RPMI8226 (cell line): ENCODE results near the gene AREL1.

Experiments used
- DNase-seq: peaks from one replicate; pipeline ENCODE4 v3.0.0-alpha.2; 2015

AREL1 gene

DNA sequence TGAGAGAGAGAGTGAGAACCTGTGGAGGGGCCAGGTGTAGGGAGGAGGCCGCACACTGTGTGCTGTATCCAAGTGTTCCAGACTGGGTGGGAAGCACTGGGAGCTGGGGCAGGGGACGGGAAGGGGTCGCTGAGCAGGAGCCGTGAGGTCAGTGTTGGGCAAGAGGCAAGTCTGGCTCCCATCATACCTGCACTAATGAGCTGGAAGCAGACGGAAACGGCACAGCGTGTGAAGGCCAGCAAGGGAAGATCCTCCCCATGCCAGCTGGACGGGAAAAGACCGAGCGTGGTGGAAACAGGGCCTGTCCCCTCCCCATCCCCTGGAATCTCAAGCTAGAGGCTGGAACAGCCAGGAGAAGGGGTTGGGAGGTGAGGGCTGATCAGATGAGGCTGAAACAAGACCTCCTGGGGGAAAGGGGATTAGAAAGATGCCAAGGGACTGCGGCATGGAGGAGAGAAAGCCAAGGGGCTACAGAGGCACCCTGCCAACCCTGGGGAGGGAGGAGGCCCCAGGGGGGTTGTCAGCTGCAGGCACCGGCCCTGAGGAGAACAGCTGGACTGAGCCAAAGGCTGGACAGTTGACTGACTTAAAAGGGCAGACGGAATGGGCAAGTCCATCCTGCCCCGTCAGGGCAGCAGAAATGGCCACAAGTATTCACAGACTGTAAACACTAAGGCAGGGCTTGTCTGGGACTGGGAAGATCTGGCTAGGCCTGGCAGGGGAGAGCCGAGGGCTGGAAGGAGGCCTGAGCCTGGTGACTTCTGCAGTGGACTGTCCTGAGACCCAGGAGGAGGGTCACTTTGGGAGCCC, 81.8 kb downstream of the AREL1 start:
- no peak for DNase-seq

DNA sequence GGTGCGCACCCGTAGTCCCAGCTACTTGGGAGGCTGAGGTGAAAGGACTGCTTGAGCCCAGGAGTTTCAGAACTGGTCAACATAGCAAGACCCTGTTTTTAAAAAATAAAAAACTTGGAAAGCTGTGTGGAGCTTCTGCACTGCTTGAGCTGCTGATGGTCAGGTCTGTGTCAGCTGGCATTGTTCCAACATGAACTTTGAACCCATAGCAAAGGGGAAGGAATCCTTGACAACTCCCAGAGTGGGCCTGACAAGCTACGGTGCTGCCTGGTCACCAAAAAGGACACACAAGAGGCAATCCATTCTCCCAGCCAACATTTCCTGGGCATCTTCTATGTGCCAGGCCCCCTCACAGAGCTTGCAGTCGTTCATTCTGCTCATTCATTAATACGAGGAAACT, 84.5 kb downstream of the AREL1 start:
- DNase-seq, result no peak

DNA sequence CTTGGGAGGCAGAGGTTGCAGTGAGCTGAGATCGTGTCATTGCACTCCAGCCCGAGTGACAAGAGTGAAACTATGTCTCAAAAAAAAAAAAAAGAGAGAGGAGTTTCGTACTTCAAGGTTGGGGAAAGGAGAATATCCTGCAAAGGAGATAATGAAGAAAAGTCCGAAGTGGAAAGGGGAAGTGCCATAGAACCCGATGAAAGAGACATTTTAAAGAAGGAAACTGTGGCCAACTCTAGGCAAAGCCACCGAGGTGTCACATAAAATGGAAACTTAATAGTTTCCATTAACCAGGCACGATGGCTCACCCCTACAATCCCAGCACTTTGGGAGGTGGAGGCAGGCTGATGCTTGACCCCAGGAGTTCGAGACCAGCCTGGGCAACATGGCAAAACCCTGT, 85.8 kb downstream of the AREL1 start:
- DNase-seq, result peak; percentile 14

DNA sequence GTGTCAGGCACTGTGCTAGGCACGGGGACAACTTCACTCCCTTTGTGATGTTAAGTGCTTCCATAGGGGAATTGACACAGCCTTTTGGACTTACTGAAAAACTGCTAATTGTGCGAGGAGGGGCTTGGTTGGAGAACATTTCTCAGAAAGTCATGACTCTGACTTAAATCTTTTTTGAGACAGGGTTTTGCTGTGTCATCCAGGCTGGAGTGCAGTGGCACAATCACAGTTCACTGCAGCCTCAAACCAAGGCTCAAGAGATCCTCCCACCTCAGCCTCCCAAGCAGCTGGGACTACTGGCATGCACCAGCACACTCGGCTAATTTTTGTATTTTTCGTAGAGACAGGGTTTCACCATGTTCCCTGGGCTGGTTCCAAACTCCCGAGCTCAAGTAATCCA, 90.6 kb downstream of the AREL1 start:
- no peak for DNase-seq

DNA sequence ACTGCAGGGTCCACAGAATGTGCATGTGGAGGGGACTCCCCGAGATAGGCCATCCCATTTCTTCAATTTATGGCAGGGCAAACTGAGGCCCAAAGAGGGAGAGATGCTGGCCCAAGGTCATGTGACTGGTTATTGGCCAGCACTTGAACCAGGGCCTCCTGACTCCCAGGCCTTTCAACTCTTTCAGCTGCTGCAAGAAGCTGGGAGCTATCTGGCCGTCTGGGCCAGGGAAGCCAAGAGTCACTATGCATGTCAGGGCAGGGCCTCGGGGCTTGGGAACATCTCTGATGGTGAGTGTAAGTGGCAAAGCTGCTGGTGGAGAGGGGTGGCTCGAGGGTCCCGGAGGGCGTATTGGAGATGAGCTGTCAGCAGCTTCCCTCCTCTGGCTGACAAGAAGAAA, 91.3 kb downstream of the AREL1 start:
- DNase-seq, result no peak

DNA sequence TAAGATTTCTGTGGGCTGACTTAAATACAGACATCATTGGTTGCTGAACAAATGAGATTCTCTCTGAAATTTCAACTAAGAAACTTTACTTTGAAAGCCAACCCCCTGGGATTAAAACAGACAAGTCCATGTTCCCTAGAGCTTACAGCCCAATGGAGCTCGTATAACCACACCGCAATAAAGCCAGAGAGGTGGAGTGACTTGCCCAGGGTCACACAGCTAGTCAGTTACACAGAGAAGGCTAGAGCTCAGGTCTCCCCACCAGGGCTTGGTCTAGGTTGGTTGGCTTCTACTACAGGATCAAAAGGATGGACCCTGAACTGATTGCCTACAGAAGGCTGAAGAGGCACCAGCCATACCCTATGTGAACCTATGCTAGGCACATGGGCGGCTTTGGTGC, 92.0 kb downstream of the AREL1 start:
- no peak for DNase-seq

- DNase-seq, result no peak
Observed at GRCh38 chr14:74620497-74620921, 92.4 kb downstream of the AREL1 start.

DNA sequence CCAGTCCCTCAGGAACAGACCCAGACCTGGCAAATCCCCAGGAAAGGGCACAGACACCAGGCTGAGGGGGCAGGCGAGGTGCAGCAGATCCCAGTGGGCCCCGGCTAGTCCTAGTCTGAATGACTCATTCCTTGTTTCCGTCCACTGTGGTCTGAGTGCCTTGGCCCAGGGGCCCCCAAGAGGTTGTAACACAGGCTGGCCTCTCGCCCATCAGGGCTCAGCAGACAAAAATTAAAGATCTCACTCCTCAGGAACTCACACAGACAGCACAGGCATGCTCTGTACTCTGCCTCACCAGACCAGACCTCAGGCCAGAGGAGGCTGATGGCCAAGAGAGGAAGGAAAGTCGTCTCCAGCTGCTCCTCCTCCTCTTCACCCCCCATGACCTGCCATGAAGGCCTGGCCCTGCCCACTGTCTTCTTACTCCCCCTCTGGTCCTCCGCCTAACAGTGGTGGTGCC, 93.2 kb downstream of the AREL1 start:
- DNase-seq, result no peak

GRCh38 chr14:74618078-74618952, 94.6 kb downstream of the AREL1 start:
- DNase-seq, result peak; percentile 44

DNA sequence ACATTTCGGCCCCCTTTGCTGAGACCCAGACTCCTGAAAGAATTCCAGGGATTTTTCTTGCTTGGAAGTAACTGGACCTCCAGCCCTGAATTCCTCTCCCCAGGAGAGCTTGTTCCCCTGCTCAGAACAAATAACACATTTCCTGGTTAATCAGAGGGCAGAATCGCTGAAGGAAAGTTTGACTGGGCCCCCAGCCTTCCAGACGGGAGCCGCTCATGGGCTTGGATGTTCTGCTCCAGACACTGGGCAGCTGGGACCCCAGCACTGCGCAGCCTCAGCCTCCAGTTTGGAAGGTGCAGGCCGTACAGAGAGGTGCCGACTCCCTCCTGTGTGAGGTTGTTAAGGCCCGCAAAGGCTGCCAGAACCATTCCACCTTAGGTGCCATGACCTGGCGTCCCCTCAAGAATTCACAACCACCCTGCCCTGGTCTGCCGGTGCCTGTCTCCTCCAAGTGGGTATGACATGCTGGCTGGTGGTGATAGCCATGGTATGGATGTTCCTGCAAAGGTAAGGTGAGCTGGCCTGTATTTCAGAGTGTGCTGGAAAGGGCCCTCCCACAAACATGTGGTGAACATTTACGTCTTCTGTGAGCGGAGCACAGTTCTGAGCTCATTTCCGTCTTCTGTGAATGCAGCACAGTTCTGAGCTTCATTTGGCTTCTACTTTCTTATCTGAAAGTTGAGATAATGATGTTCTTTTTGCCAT, 95.7 kb downstream of the AREL1 start:
- DNase-seq, result no peak

DNA sequence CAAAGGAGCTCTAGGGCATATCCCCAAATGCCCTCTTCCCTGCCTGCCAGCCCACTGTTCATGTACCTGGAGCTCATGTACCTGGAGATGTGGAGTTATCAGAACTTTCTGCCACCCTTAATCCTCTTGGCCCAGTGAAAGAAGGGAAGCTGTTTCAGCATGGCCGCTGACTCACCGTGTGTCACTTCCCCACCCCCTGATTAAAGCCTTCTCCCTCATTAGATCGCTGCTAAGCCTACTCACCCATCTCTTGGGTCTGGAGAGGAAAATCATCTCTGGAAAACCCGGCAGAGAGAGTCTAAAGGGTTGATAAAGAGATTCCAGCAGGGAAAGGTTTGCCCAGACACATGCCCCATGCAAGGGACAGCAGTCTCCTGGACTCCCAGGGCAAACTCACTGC, 96.4 kb downstream of the AREL1 start:
- no peak for DNase-seq

GRCh38 chr14:74615735-74616134, 97.1 kb downstream of the AREL1 start:
- DNase-seq, result no peak

- DNase-seq, result no peak
Observed at GRCh38 chr14:74614508-74615495, 98.1 kb downstream of the AREL1 start.

DNA sequence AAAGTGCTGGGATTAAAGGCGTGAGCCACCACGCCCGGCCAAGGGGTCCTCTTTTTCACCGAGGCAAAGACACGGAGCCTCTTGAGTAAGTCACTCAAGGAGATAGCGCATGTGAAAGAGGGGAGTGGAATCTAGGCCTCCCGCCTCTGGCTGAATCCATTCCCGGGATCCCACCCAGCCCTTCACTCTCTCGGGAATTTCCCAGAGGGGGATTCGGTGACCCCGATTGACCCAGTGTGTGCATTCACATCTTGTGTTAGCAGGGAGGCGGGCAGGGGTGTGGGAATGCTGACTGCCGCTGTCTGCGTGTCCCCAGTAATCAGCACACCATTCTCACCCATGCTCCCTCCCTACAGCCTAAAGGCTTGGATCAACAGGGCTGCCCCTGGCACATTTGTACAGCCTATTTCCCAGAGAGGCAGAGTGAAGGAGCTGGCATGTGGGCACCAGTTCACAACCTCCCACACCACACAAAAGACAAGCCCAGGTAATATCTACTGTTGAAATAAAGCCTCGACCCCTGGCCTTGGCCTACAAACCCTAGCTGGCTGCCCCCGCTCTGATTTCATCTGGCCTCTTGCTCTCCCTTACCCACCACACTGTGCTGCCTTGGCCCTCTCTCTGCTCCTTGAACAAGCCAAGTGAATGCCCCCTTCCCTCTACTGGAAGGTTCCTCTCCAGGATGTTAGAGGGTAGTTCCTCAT, 99.5 kb downstream of the AREL1 start:
- no peak for DNase-seq

DNA sequence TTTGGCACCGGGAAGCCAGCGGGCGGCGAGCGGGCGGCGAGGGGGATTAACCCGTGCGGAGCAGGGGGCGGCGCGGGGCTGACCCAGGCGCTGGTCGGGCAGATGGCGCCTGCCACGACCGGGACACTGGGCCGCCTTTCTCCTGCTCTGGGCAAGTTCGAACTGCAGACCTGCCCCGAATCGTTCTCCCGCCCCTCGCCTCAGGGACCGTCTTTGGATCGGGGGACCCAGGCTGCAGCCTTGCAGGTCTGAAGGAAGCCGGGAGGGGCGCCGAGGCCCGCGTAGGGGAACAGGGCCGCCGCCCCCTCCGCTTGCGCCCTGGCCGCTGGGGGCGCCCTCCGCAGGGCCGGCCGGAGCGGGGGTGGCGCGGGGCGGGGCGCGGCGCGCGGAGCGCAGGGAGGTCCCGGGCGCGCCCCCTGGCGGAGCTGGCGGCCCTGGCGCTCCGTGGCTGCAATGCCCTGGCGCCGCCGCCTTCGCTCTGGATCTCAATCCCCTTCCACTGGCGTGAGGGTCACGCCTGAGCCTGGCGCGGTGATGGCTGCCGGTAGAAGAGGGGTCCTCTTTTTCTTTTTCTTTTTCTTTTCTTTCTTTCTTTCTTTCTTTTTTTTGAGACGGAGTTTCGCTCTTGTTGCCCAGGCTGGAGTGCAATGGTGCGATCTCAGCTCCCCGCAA, 100.4 kb downstream of the AREL1 start:
- DNase-seq, result peak; percentile 82

DNA sequence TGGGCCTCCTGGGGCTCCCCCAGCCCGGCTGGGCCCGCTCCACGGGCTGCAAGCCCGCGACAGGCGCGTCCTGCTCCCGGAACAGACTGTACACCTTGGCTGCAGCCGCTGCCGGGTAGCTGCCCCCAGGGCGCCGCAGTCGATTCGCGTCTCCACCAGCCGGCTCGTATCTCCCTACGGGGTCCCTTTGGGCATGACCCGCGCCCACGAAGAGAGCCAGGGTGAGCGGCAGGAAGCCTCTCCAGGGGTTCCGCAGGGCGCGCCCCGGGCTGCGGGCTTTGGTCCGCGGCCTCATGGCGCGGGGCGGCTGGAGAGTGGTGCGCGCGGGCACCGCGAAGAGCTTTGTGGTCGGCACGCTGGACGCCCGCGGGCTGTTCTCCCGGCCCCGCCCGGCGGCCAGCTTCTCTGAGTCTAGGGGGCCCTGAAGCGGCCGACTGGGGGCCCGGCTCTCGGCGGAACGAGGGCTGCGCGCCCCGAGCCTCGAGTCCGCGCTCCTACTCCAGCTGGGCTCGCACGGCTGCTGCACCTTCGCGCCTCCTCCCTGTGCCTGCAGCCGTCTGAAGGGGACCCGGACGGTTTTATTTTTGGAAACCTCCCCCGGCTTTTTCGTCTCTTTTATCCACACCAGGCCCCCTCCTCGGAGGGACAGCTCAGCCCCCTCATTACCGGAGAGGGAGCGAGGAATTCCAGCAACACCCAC, 101.1 kb downstream of the AREL1 start, which contains the start of gene LTBP2:
Gene LTBP2 (minus strand): TSS at position 588 of the 700 bp plus-strand sequence. CDS start 293 bp downstream, at position 295.
- DNase-seq, result no peak
